ENCODE measurements around the gene FARP1.

The FARP1 gene

DNA sequence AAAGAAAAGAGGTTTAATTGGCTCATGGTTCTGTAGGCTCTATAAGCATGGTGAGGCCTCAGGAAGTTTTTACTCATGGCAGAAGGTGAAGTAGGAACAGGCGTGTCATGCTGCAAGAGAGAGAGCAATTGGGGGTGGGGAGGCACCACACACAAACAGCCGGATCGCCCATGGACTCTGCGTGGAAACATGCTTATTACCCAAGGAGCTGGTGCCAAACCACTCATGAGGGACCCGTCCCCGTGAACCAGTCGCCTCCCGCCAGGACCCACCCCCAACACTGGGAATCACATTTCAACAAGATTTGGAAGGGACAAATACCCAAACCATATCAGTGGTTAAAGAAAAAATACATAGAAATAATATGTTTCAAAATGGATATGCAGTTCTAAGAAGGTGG, 208.7 kb downstream of the FARP1 start:
- TF ChIP-seq, protein P1, sequence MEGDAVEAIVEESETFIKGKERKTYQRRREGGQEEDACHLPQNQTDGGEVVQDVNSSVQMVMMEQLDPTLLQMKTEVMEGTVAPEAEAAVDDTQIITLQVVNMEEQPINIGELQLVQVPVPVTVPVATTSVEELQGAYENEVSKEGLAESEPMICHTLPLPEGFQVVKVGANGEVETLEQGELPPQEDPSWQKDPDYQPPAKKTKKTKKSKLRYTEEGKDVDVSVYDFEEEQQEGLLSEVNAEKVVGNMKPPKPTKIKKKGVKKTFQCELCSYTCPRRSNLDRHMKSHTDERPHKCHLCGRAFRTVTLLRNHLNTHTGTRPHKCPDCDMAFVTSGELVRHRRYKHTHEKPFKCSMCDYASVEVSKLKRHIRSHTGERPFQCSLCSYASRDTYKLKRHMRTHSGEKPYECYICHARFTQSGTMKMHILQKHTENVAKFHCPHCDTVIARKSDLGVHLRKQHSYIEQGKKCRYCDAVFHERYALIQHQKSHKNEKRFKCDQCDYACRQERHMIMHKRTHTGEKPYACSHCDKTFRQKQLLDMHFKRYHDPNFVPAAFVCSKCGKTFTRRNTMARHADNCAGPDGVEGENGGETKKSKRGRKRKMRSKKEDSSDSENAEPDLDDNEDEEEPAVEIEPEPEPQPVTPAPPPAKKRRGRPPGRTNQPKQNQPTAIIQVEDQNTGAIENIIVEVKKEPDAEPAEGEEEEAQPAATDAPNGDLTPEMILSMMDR (IDR thresholded peaks at IDR 0.05; ENCODE audit: insufficient read depth, low read length, missing control alignments) = no peak
- H3K4me3 ChIP-seq (ENCODE audit: low read depth, low read length) = no peak overlapping the region
- CTCF ChIA-PET = interaction anchor here (1.0 kb wide), 1 partner anchor 179 kb away, joined by 3 read pairs; no protein-coding TSS in a partner anchor
- no peak for DNase-seq (ENCODE audit: low read depth, low spot score)
- POLR2A ChIA-PET = no interaction called here

DNA sequence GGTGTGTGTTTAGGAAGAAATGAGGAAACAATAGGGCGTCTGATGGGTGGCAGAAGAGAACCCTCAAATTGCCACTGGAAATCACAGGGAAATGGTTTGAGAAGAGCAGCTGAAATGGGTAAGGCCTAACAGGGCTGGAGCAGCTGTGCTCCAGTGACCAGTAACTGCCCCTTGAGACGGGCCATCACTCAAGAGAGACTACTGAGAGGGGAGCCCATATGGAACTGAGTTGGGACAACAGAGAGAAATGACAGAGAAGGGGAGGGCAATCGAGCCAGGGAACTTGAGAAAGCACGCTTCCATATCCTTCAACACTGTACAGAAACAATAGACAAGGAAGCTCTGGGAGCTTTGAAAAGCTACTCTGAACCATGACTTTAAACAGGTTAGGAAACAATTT, 209.3 kb downstream of the FARP1 start:
- DNase-seq (ENCODE audit: low read depth, low spot score) = no peak
- TF ChIP-seq, protein P1 (IDR thresholded peaks at IDR 0.05; ENCODE audit: insufficient read depth, low read length, missing control alignments) = no peak
- ChIA-PET CTCF (interaction anchor here (1.0 kb wide), 1 partner anchor 179 kb away, joined by 3 read pairs; no protein-coding TSS in a partner anchor), POLR2A (no interaction called here)
- no peak overlapping the region for H3K4me3 ChIP-seq (ENCODE audit: low read depth, low read length)

DNA sequence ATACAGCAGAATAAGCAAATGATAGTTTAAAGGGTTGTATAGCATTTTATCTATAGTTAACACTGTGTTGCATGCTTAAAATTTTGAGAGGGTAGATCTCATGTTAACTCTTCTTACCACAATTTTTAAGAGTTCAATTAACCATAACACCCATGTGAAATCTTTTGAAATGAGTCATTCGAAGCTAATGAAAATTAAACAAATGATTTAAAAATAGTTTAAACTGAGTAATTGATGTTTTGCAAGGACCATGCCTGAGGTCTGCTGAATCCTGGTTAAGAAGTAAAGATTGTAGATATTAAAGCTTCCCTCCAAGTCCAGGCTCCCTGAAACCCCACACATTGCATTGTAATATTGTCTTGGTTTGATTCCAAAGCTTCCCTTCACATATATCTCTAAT, 210.9 kb downstream of the FARP1 start:
- no peak for DNase-seq (ENCODE audit: low read depth, low spot score)
- no peak overlapping the region for H3K4me3 ChIP-seq (ENCODE audit: low read depth, low read length)
- POLR2A ChIA-PET = no interaction called here
- TF ChIP-seq, protein P1 (IDR thresholded peaks at IDR 0.05; ENCODE audit: insufficient read depth, low read length, missing control alignments) = no peak
- CTCF ChIA-PET = interaction anchor here (0.9 kb wide), 1 partner anchor 320 kb away, joined by 3 read pairs; no protein-coding TSS in a partner anchor

DNA sequence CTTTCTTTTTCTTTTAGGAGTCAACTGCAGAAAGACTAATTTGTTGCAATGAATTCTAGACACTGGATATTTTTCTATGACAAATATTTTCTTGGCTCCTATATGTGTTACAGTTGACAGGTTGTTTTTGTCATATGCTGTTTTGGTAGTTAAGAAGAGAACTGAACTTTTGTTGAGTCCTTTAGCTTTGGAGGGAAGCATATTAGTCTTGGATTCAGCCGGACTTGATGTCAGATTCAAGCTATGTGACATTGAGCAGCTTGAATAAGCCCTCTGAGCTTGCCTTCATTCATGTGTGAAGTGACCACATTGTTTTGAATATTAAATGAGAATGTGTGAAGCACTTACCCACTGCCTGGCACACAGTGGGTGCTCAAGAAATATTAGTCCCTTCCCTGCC, 216.0 kb downstream of the FARP1 start:
- DNase-seq (ENCODE audit: low read depth, low spot score) = no peak
- TF ChIP-seq, protein P1 (IDR thresholded peaks at IDR 0.05; ENCODE audit: insufficient read depth, low read length, missing control alignments) = no peak
- POLR2A ChIA-PET = no interaction called here
- CTCF ChIA-PET = no interaction called here
- no peak overlapping the region for H3K4me3 ChIP-seq (ENCODE audit: low read depth, low read length)

DNA sequence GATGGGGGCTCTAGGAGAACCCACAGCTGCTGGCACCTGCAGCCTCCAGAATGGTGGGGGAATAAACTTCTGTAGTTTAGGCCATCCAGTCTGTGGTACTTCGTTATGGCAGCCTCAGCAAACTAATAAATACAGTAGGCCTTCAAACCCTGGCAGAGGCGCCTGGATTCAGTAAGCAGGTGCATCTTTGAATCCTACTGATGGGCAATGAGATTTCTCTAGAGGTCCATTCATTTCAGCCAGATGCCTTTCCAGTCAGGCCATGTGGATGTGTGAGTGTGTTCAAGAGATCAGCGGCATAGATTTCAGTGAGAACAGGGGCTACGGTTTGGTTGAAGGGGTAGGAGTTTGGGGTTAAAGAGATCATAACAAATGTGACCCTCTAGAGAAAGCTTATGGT, 217.7 kb downstream of the FARP1 start:
- TF ChIP-seq, protein P1 (IDR thresholded peaks at IDR 0.05; ENCODE audit: insufficient read depth, low read length, missing control alignments) = no peak
- ChIA-PET CTCF (no interaction called here), POLR2A (no interaction called here)
- no peak for DNase-seq (ENCODE audit: low read depth, low spot score)
- no peak overlapping the region for H3K4me3 ChIP-seq (ENCODE audit: low read depth, low read length)

DNA sequence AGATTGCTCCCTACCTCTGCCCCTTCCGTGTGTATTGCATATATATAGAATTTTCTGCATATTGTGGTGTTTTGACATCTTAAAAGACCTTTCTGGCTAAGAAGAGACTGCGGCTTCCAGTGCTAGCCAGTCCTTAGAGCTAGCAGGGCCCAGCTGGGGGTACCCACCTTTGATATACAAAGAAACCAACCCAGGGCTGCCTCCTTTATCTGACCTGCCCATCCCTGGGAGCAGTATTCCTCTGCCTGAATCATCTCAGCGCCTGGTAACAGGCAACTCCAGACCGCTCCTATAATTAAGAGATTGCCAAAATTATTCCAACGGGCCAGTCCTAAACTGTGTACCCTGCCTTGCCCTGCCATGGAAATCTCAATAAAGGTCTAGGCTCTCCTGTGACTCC, 220.4 kb downstream of the FARP1 start:
- DNase-seq (ENCODE audit: low read depth, low spot score) = no peak
- CTCF ChIA-PET = no interaction called here
- POLR2A ChIA-PET = no interaction called here
- TF ChIP-seq, protein P1 (IDR thresholded peaks at IDR 0.05; ENCODE audit: insufficient read depth, low read length, missing control alignments) = no peak
- H3K4me3 ChIP-seq (ENCODE audit: low read depth, low read length) = no peak overlapping the region

Measured in AG04449 (cell line).